Right lobe of liver (tissue), 4 donors: ENCODE data around the gene RICTOR.

Experiments used
- CTCF ChIP-seq, 4 donors: fragments of 200-600 bp in 3 of 4; fragments of 450-650 bp in 1 of 4; IDR thresholded peaks; one replicate each; pipeline versions ENCODE4 v1.5.1 to v1.8.0; 2016 to 2022; ENCODE audit warnings: antibody characterized with exemption in 4 of 4, mild to moderate bottlenecking in 2 of 4
- POLR2A ChIP-seq: fragments of 450-650 bp; IDR thresholded peaks from one replicate; pipeline ENCODE4 v1.6.1; 2017; ENCODE audit warnings: antibody characterized with exemption, mild to moderate bottlenecking
- donor health status: DM: no; HTN: no; CAD: no.
- donor health status: DM: no; HTN: no; CAD: no.
- donor health status: DM: no; HTN: yes; CAD: no.

DNA sequence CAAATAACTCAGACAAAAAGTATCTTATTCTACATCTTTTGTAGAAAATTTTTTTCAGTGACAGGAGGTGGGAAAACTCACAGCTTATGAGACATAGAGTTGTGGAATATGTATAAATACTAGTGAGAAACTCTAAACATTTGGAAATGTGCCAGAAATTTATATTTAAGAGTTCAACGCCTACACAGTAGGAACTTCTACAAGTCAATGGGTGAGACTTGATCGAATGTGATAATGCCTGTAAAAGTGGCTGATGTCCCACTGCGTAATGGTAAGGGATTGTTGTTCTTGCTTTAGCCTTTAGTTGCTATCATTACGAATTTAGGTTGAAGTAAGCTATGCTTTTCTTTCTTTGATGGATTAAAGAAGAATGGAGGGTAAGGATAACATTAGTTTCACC lies 40.0 kb upstream of the RICTOR start:
- TF ChIP-seq CTCF (IDR thresholded peaks at IDR 0.05) (no peak), POLR2A (no peak)
